NOMO-1 treated with DMSO at 0.1 percent for 48 hours (cell line): ENCODE measurements around the gene GJD4.

ENCODE experiments used
- DNase-seq: peaks from one replicate; lab custom pipeline; 2025; ENCODE audit not compliant: unreplicated experiment; lab: John Stamatoyannopoulos, UW

Gene GJD4

GRCh38 chr10:35605191-35605590, at the start of gene GJD4:
GJD4 (plus strand) TSS chr10:35605341; CDS start chr10:35605568, 227 bp downstream.
- no peak for DNase-seq

GRCh38 chr10:35555962-35556930, 48.9 kb upstream of the GJD4 start:
- no peak for DNase-seq

GRCh38 chr10:35558276-35558675, 46.9 kb upstream of the GJD4 start:
- no peak for DNase-seq

- DNase-seq = no peak
Measured at GRCh38 chr10:35559416-35559815, 45.7 kb upstream of the GJD4 start.

GRCh38 chr10:35561715-35562114, 43.4 kb upstream of the GJD4 start:
- DNase-seq = no peak

- DNase-seq = no peak
Measured at GRCh38 chr10:35562427-35562826, 42.7 kb upstream of the GJD4 start.

- peak; percentile 36 for DNase-seq
Measured at GRCh38 chr10:35563261-35563891, 41.8 kb upstream of the GJD4 start.

GRCh38 chr10:35564341-35564968, 40.7 kb upstream of the GJD4 start:
- no peak for DNase-seq

- no peak for DNase-seq
Measured at GRCh38 chr10:35565602-35566081, 39.5 kb upstream of the GJD4 start.

- no peak for DNase-seq
Measured at GRCh38 chr10:35567951-35568350, 37.2 kb upstream of the GJD4 start.

- no peak for DNase-seq
Measured at GRCh38 chr10:35568483-35569015, 36.6 kb upstream of the GJD4 start.

- DNase-seq = no peak
Measured at GRCh38 chr10:35569111-35569707, 35.9 kb upstream of the GJD4 start.

- DNase-seq = no peak
Measured at GRCh38 chr10:35569836-35570235, 35.3 kb upstream of the GJD4 start.

- DNase-seq = no peak
Measured at GRCh38 chr10:35570397-35570796, 34.7 kb upstream of the GJD4 start.

- no peak for DNase-seq
Measured at GRCh38 chr10:35572583-35572982, 32.6 kb upstream of the GJD4 start.

- DNase-seq = no peak
Measured at GRCh38 chr10:35573796-35574195, 31.3 kb upstream of the GJD4 start.

GRCh38 chr10:35574924-35575352, 30.2 kb upstream of the GJD4 start:
- no peak for DNase-seq

- no peak for DNase-seq
Measured at GRCh38 chr10:35575640-35576039, 29.5 kb upstream of the GJD4 start.

GRCh38 chr10:35576730-35577129, 28.4 kb upstream of the GJD4 start:
- no peak for DNase-seq

GRCh38 chr10:35577926-35578617, 27.1 kb upstream of the GJD4 start:
- DNase-seq = no peak
